ENCODE data around the gene RABGAP1L. TPM values are rescaled to one million over a fixed set of nuclear protein-coding genes. Genes with fewer than 3 reads are reported as not detected.
A peak's percentile ranks its signal among the peaks of the same experiment; 100 is the strongest.
"Not testable (repeated sequence)": the region's sequence is repeated elsewhere in the genome, so short reads cannot be mapped to it uniquely, and the experiment has no call there.

Gene RABGAP1L
- total RNA-seq, 2 experiments from 2014 or later = 76.8 to 80.5 TPM

- H3K36me3 Mint-ChIP-seq (ENCODE audit: low read depth) = no peaks in the 10 kb centered on the region
- no peak overlapping the region for H3K4me3 Mint-ChIP-seq
- H3K4me1 Mint-ChIP-seq = peaks cover 13% of the 10 kb centered on the region
- H3K9me3 Mint-ChIP-seq = no peaks in the 10 kb centered on the region
- no peak for DNase-seq
- CTCF ChIA-PET = interaction anchor here (0.9 to 1.6 kb wide), 14 partner anchors 9 to 230 kb away, joined by 3 to 11 read pairs (median 4); partner anchors contain the start of gene CACYBP
- no peaks in the 10 kb centered on the region for H3K27me3 Mint-ChIP-seq
- no peak overlapping the region for H3K27ac Mint-ChIP-seq
- POLR2A ChIA-PET = interaction anchor here (0.6 to 5.4 kb wide), 17 partner anchors 9 to 930 kb away, joined by 3 to 56 read pairs (median 6); partner anchors contain the start of genes CACYBP and MRPS14
Observed at GRCh38 chr1:174799136-174799479, 639.8 kb downstream of the RABGAP1L start.

DNA sequence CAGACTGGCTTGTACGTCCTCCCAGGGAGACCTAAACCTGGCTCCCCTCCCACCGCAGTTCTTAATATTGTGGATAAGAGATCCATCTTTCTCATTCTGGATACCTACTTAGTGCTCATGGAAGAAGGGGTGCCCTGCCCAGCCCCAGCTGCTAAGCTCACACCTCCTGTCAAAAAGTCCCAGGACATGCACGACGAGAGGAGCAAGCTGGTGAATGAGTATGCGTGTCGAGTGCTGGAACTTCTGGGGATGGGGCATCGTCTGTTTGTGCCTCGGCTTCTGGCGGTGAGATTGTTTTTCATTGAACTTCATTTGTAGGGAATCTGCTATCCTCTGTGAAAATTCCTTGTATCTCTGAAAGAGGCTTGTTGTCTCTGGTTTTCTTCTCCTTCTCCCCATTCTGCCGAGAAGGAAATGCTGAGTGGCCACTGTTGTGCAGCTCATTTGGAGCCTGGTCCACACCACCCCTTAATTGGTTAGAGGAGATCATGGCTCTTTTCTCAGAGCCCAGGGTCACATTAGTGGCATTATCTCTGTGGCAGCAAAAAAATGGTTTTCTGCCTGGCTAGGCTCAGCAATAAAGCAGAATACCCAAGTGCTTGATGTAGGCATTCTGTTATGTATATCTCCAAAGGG is 641.0 kb downstream of the RABGAP1L start:
- H3K9me3 Mint-ChIP-seq = no peaks in the 10 kb centered on the region
- ChIA-PET CTCF (interaction anchor here (0.5 to 1.6 kb wide), 21 partner anchors 8 to 1031 kb away, joined by 3 to 11 read pairs (median 3); partner anchors contain the start of genes CACYBP and MRPS14), POLR2A (interaction anchor here (0.6 to 5.4 kb wide), 22 partner anchors 10 to 931 kb away, joined by 3 to 56 read pairs (median 6); partner anchors contain the start of genes CACYBP and MRPS14)
- H3K36me3 Mint-ChIP-seq (ENCODE audit: low read depth) = no peaks in the 10 kb centered on the region
- peak; percentile 23 for DNase-seq
- no peak overlapping the region for H3K4me3 Mint-ChIP-seq
- H3K27me3 Mint-ChIP-seq = no peaks in the 10 kb centered on the region
- H3K4me1 Mint-ChIP-seq = peaks cover 13% of the 10 kb centered on the region
- no peak overlapping the region for H3K27ac Mint-ChIP-seq

GRCh38 chr1:174800876-174801275 is 641.6 kb downstream of the RABGAP1L start:
- Mint-ChIP-seq H3K4me3 (no peak overlapping the region), H3K27ac (no peak overlapping the region), H3K27me3 (no peaks in the 10 kb centered on the region), H3K9me3 (no peaks in the 10 kb centered on the region), H3K36me3 (ENCODE audit: low read depth) (no peaks in the 10 kb centered on the region), H3K4me1 (peaks cover 13% of the 10 kb centered on the region)
- ChIA-PET POLR2A (interaction anchor here (1.4 to 5.4 kb wide), 9 partner anchors 9 to 222 kb away, joined by 4 to 56 read pairs (median 13); partner anchors contain the start of genes CACYBP and MRPS14), CTCF (interaction anchor here (1.0 to 1.4 kb wide), 3 partner anchors 26 to 179 kb away, joined by 3 to 7 read pairs (median 3); no protein-coding TSS in a partner anchor)
- no peak for DNase-seq

GRCh38 chr1:174809755-174810280 is 650.5 kb downstream of the RABGAP1L start:
- Mint-ChIP-seq H3K9me3 (no peaks in the 10 kb centered on the region), H3K4me3 (no peak overlapping the region), H3K4me1 (peaks cover 7% of the 10 kb centered on the region), H3K36me3 (ENCODE audit: low read depth) (peaks cover 18% of the 10 kb centered on the region), H3K27me3 (no peaks in the 10 kb centered on the region), H3K27ac (no peak overlapping the region)
- ChIA-PET POLR2A (interaction anchor here (0.9 to 1.8 kb wide), 2 partner anchors 10 to 189 kb away, joined by 3 to 5 read pairs; no protein-coding TSS in a partner anchor), CTCF (interaction anchor here (1.1 to 1.7 kb wide), 3 partner anchors 10 to 547 kb away, joined by 3 to 5 read pairs (median 3); no protein-coding TSS in a partner anchor)
- DNase-seq = no peak

DNA sequence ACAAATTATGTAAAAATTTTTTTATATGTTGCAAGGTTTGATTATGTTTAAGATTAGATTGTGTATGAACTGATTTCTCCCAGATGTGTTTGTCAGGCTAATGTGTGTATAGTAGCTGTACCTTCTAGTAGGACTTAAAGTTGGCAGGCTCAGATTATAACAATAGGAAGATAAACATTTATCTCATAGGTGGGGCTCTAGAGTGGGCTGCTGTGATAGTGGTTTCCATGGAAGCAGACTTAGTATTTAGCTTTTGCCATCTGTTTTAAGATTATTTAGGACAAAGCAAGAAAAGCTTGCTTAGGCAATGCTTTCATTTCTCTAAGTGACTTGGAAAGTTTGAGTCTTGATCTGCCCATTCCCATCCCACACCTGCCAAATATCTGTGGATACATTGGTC is 652.7 kb downstream of the RABGAP1L start:
- Mint-ChIP-seq H3K36me3 (ENCODE audit: low read depth) (peaks cover 20% of the 10 kb centered on the region), H3K27ac (no peak overlapping the region), H3K4me1 (peaks cover 16% of the 10 kb centered on the region), H3K4me3 (no peak overlapping the region), H3K27me3 (no peaks in the 10 kb centered on the region), H3K9me3 (no peaks in the 10 kb centered on the region)
- CTCF ChIA-PET = interaction anchor here (0.8 kb wide), 1 partner anchor 12 kb away, joined by 3 read pairs; no protein-coding TSS in a partner anchor
- POLR2A ChIA-PET = interaction anchor here (1.4 kb wide), 1 partner anchor 12 kb away, joined by 4 read pairs; no protein-coding TSS in a partner anchor
- no peak for DNase-seq

GRCh38 chr1:174812656-174813055 is 653.3 kb downstream of the RABGAP1L start:
- peaks cover 22% of the 10 kb centered on the region for H3K4me1 Mint-ChIP-seq
- no peak for DNase-seq
- no peaks in the 10 kb centered on the region for H3K9me3 Mint-ChIP-seq
- peaks cover 20% of the 10 kb centered on the region for H3K36me3 Mint-ChIP-seq (ENCODE audit: low read depth)
- POLR2A ChIA-PET = no interaction called here
- H3K27ac Mint-ChIP-seq = no peak overlapping the region
- H3K27me3 Mint-ChIP-seq = no peaks in the 10 kb centered on the region
- H3K4me3 Mint-ChIP-seq = no peak overlapping the region
- CTCF ChIA-PET = interaction anchor here (0.8 kb wide), 1 partner anchor 13 kb away, joined by 3 read pairs; no protein-coding TSS in a partner anchor

DNA sequence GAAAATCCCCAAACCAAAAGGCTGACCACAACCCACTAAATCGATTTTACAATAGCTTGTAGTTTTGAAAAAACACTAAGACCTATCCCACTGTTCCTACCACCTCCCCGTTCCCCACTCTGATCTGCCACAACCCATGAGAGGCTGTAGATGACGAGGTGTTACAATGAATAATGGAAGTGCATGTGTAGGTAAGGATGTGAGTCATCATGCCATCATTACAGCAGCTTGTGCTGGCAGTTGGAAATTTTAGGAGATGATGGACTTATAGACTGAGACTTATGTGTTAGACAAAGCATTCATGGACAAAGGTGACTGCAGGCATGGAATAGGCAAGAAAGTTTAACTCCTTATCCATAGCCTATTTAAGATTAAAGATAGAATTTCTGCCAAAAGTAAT is 655.7 kb downstream of the RABGAP1L start:
- no peak overlapping the region for H3K4me3 Mint-ChIP-seq
- peaks cover 28% of the 10 kb centered on the region for H3K4me1 Mint-ChIP-seq
- ChIA-PET CTCF (interaction anchor here (1.5 kb wide), 1 partner anchor 98 kb away, joined by 3 read pairs; no protein-coding TSS in a partner anchor), POLR2A (interaction anchor here (2.3 kb wide), 1 partner anchor 15 kb away, joined by 7 read pairs; no protein-coding TSS in a partner anchor)
- no peaks in the 10 kb centered on the region for H3K27me3 Mint-ChIP-seq
- H3K36me3 Mint-ChIP-seq (ENCODE audit: low read depth) = peaks cover 26% of the 10 kb centered on the region
- H3K27ac Mint-ChIP-seq = no peak overlapping the region
- DNase-seq = peak; percentile 17
- H3K9me3 Mint-ChIP-seq = peaks cover 2% of the 10 kb centered on the region

GRCh38 chr1:174815474-174815908 is 656.2 kb downstream of the RABGAP1L start:
- Mint-ChIP-seq H3K36me3 (ENCODE audit: low read depth) (peaks cover 26% of the 10 kb centered on the region), H3K4me1 (peaks cover 26% of the 10 kb centered on the region), H3K27ac (no peak overlapping the region), H3K27me3 (no peaks in the 10 kb centered on the region), H3K4me3 (no peak overlapping the region), H3K9me3 (peaks cover 2% of the 10 kb centered on the region)
- no peak for DNase-seq
- CTCF ChIA-PET = interaction anchor here (0.6 to 1.7 kb wide), 4 partner anchors 16 to 553 kb away, joined by 3 to 5 read pairs (median 4); no protein-coding TSS in a partner anchor
- POLR2A ChIA-PET = interaction anchor here (2.3 kb wide), 1 partner anchor 15 kb away, joined by 7 read pairs; no protein-coding TSS in a partner anchor

DNA sequence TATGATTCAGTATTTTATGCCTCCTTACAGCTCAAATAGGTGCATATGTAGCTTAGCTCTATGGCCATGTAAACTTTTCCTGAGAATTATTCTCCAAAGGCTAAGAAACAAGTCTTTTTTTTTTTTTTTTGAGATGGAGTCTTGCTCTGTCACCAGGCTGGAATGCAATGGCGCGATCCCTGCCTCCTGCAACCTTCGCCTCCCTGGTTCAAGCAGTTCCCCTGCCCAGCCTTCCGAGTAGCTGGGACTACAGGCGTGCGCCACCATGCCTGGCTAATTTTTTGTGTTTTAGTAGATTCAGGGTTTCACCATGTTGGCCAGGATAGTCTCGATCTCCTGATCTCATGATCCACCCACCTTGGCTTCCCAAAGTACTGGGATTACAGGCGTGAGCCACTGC is 657.3 kb downstream of the RABGAP1L start:
- ChIA-PET POLR2A (interaction anchor here (2.3 kb wide), 1 partner anchor 17 kb away, joined by 7 read pairs; no protein-coding TSS in a partner anchor), CTCF (interaction anchor here (0.7 to 1.7 kb wide), 4 partner anchors 173 to 554 kb away, joined by 3 to 5 read pairs (median 4); no protein-coding TSS in a partner anchor)
- H3K27ac Mint-ChIP-seq, H3K9me3 Mint-ChIP-seq, H3K4me3 Mint-ChIP-seq, H3K27me3 Mint-ChIP-seq, DNase-seq: not testable (repeated sequence)
- H3K4me1 Mint-ChIP-seq = peaks cover 26% of the 10 kb centered on the region
- peaks cover 29% of the 10 kb centered on the region for H3K36me3 Mint-ChIP-seq (ENCODE audit: low read depth)

GRCh38 chr1:174818014-174818616 is 658.8 kb downstream of the RABGAP1L start:
- no peaks in the 10 kb centered on the region for H3K27me3 Mint-ChIP-seq
- H3K27ac Mint-ChIP-seq = no peak overlapping the region
- H3K36me3 Mint-ChIP-seq (ENCODE audit: low read depth) = peaks cover 24% of the 10 kb centered on the region
- POLR2A ChIA-PET = no interaction called here
- no peak for DNase-seq
- no peak overlapping the region for H3K4me3 Mint-ChIP-seq
- CTCF ChIA-PET = interaction anchor here (0.9 kb wide), 1 partner anchor 18 kb away, joined by 4 read pairs; no protein-coding TSS in a partner anchor
- peaks cover 26% of the 10 kb centered on the region for H3K4me1 Mint-ChIP-seq
- H3K9me3 Mint-ChIP-seq = peaks cover 2% of the 10 kb centered on the region

- Mint-ChIP-seq H3K27ac (no peak overlapping the region), H3K9me3 (peaks cover 2% of the 10 kb centered on the region), H3K4me3 (no peak overlapping the region), H3K36me3 (ENCODE audit: low read depth) (peaks cover 23% of the 10 kb centered on the region), H3K27me3 (no peaks in the 10 kb centered on the region), H3K4me1 (peaks cover 26% of the 10 kb centered on the region)
- ChIA-PET CTCF (interaction anchor here (0.9 kb wide), 1 partner anchor 19 kb away, joined by 4 read pairs; no protein-coding TSS in a partner anchor), POLR2A (no interaction called here)
- DNase-seq = no peak
Observed at GRCh38 chr1:174818951-174819350, 659.6 kb downstream of the RABGAP1L start.

DNA sequence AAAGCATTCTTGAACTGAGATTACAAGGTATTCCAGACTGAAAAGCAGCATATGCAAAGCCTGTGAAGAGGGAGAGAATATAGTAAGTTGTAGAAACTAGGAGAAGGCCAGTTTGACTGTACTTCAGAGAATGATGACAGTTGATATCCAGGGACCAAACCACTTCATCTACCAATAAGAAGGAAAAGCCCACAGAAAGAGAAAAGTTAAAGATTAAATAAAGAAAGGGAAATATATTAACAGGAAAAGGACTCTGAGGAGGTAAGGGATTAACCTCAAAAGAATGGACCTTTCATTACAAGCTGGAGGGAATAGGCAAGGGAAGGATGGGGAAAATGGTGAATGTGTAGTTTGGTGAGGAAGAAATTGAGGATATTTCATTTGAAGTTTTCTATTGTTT is 660.3 kb downstream of the RABGAP1L start:
- Mint-ChIP-seq H3K9me3 (peaks cover 2% of the 10 kb centered on the region), H3K27me3 (no peaks in the 10 kb centered on the region), H3K4me3 (no peak overlapping the region), H3K27ac (no peak overlapping the region), H3K4me1 (peaks cover 26% of the 10 kb centered on the region), H3K36me3 (ENCODE audit: low read depth) (peaks cover 19% of the 10 kb centered on the region)
- no peak for DNase-seq
- ChIA-PET CTCF (interaction anchor here (0.6 kb wide), 1 partner anchor 554 kb away, joined by 5 read pairs; no protein-coding TSS in a partner anchor), POLR2A (no interaction called here)
